ENCODE results near the gene PPFIA4.

DNA sequence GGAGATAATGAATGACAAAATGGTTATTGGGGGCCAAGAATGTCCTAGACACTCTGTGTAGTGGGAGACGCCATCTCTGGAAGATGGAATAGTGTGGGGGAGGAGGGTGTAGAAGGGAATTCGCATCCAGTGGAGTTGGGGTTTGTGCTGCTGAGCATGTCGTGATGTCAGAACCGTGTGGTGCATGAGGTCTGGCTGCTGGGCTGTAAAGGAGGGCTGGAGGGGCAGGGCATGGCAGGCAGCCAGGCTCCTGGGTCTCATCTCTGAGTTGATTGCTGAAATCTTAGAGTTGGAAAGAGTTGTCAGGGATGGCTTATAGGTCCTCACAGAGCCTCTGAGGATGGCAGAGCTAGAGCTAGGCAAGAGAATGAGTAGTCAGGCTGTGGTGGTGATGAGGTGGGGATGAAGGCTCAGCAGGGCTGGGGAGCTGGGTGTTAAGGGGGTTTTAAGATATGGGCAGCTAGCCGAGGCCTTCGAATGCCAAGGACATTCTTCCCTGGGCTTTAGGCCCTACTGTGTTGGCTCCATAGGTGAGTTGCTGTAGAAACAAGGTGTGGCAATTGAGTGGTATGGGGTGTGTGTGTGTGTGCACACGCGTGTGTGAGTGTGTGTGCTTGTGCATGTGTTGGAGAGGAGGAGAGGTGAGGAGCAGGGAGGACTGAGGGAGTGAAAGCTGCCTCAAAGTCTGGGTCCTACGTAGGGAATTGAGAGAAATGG lies 1.9 kb downstream of the PPFIA4 start:
- TF ChIP-seq, protein P1, sequence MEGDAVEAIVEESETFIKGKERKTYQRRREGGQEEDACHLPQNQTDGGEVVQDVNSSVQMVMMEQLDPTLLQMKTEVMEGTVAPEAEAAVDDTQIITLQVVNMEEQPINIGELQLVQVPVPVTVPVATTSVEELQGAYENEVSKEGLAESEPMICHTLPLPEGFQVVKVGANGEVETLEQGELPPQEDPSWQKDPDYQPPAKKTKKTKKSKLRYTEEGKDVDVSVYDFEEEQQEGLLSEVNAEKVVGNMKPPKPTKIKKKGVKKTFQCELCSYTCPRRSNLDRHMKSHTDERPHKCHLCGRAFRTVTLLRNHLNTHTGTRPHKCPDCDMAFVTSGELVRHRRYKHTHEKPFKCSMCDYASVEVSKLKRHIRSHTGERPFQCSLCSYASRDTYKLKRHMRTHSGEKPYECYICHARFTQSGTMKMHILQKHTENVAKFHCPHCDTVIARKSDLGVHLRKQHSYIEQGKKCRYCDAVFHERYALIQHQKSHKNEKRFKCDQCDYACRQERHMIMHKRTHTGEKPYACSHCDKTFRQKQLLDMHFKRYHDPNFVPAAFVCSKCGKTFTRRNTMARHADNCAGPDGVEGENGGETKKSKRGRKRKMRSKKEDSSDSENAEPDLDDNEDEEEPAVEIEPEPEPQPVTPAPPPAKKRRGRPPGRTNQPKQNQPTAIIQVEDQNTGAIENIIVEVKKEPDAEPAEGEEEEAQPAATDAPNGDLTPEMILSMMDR (IDR thresholded peaks at IDR 0.05), result no peak
- TF ChIP-seq ZNF232 (CRISPR knock-in tag; IDR thresholded peaks at IDR 0.05), result no peak
- TF ChIP-seq, protein P2, sequence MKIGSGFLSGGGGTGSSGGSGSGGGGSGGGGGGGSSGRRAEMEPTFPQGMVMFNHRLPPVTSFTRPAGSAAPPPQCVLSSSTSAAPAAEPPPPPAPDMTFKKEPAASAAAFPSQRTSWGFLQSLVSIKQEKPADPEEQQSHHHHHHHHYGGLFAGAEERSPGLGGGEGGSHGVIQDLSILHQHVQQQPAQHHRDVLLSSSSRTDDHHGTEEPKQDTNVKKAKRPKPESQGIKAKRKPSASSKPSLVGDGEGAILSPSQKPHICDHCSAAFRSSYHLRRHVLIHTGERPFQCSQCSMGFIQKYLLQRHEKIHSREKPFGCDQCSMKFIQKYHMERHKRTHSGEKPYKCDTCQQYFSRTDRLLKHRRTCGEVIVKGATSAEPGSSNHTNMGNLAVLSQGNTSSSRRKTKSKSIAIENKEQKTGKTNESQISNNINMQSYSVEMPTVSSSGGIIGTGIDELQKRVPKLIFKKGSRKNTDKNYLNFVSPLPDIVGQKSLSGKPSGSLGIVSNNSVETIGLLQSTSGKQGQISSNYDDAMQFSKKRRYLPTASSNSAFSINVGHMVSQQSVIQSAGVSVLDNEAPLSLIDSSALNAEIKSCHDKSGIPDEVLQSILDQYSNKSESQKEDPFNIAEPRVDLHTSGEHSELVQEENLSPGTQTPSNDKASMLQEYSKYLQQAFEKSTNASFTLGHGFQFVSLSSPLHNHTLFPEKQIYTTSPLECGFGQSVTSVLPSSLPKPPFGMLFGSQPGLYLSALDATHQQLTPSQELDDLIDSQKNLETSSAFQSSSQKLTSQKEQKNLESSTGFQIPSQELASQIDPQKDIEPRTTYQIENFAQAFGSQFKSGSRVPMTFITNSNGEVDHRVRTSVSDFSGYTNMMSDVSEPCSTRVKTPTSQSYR (CRISPR knock-in tag; IDR thresholded peaks at IDR 0.05), result no peak
- TF ChIP-seq, protein P3, sequence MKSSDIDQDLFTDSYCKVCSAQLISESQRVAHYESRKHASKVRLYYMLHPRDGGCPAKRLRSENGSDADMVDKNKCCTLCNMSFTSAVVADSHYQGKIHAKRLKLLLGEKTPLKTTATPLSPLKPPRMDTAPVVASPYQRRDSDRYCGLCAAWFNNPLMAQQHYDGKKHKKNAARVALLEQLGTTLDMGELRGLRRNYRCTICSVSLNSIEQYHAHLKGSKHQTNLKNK (CRISPR knock-in tag; IDR thresholded peaks at IDR 0.05), result no peak
- TF ChIP-seq, protein P4, sequence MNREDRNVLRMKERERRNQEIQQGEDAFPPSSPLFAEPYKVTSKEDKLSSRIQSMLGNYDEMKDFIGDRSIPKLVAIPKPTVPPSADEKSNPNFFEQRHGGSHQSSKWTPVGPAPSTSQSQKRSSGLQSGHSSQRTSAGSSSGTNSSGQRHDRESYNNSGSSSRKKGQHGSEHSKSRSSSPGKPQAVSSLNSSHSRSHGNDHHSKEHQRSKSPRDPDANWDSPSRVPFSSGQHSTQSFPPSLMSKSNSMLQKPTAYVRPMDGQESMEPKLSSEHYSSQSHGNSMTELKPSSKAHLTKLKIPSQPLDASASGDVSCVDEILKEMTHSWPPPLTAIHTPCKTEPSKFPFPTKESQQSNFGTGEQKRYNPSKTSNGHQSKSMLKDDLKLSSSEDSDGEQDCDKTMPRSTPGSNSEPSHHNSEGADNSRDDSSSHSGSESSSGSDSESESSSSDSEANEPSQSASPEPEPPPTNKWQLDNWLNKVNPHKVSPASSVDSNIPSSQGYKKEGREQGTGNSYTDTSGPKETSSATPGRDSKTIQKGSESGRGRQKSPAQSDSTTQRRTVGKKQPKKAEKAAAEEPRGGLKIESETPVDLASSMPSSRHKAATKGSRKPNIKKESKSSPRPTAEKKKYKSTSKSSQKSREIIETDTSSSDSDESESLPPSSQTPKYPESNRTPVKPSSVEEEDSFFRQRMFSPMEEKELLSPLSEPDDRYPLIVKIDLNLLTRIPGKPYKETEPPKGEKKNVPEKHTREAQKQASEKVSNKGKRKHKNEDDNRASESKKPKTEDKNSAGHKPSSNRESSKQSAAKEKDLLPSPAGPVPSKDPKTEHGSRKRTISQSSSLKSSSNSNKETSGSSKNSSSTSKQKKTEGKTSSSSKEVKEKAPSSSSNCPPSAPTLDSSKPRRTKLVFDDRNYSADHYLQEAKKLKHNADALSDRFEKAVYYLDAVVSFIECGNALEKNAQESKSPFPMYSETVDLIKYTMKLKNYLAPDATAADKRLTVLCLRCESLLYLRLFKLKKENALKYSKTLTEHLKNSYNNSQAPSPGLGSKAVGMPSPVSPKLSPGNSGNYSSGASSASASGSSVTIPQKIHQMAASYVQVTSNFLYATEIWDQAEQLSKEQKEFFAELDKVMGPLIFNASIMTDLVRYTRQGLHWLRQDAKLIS (CRISPR knock-in tag; IDR thresholded peaks at IDR 0.05; ENCODE audit: borderline replicate concordance), result no peak
- TF ChIP-seq, protein P5, sequence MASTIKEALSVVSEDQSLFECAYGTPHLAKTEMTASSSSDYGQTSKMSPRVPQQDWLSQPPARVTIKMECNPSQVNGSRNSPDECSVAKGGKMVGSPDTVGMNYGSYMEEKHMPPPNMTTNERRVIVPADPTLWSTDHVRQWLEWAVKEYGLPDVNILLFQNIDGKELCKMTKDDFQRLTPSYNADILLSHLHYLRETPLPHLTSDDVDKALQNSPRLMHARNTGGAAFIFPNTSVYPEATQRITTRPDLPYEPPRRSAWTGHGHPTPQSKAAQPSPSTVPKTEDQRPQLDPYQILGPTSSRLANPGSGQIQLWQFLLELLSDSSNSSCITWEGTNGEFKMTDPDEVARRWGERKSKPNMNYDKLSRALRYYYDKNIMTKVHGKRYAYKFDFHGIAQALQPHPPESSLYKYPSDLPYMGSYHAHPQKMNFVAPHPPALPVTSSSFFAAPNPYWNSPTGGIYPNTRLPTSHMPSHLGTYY (CRISPR knock-in tag; IDR thresholded peaks at IDR 0.05), result no peak
- no peak for TF ChIP-seq ATF1 (CRISPR knock-in tag; IDR thresholded peaks at IDR 0.05)
- no peak for TF ChIP-seq GTF2I (CRISPR knock-in tag; conservative IDR thresholded peaks at IDR 0.05)
- TF ChIP-seq GABPB1 (CRISPR knock-in tag; IDR thresholded peaks at IDR 0.05), result no peak
- no peak for TF ChIP-seq ZNF219 (CRISPR knock-in tag; IDR thresholded peaks at IDR 0.05; ENCODE audit: borderline replicate concordance)
- TF ChIP-seq, protein P6, sequence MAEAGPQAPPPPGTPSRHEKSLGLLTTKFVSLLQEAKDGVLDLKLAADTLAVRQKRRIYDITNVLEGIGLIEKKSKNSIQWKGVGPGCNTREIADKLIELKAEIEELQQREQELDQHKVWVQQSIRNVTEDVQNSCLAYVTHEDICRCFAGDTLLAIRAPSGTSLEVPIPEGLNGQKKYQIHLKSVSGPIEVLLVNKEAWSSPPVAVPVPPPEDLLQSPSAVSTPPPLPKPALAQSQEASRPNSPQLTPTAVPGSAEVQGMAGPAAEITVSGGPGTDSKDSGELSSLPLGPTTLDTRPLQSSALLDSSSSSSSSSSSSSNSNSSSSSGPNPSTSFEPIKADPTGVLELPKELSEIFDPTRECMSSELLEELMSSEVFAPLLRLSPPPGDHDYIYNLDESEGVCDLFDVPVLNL (CRISPR knock-in tag; IDR thresholded peaks at IDR 0.05; ENCODE audit: borderline replicate concordance, low read depth), result no peak
